SKM-1 (cell line): ENCODE measurements around the gene MAP4K4.

Source experiments
- DNase-seq: peaks from one replicate; lab custom pipeline; 2025; ENCODE audit not compliant: unreplicated experiment; lab: John Stamatoyannopoulos, UW

The MAP4K4 gene

DNA sequence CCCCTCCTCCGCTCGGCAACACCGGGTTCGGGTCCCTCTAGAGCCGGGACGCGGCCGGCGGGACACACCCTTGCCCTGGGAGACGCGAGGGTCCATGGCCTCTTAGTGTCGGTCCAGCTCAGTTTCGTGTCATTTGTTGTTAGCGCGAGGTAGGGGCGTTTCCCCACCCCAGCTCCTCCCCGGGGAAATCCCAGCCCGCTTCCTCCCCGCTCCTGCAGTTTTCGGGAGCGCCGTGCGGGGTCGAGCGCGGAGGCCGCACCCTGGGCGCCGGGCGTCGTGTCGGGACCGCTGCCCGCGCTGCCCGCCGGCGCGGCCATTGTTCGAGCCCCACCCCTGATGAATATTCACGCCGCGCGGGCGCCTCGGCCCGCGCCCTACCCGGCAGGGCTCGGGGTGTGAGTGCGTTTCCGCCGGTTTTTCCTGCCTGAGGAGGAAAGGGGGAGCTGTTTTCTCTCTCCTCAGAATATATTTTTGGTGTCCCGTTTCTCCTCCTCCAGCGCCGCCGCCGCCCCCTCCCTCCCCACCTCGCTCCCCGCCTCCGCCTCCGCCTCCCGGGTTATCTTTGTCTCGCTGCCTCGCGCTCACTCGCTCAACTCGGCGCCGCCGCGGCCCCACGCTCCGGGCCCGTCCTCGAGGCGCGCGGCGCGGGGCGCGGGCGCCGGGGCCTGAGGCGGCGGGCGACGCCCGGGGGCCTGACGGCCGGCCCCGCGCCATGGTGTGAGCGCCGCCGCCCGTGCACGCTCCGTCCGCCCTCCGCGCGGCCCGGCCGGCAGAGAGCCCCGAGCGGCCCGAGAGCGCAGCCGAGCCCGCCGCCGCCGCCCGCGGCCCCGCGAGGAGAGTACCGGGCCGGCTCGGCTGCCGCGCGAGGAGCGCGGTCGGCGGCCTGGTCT, at the start of gene MAP4K4:
Gene MAP4K4, plus strand, starts transcription at position 584 of the 890 bp plus-strand sequence. CDS start 374 bp downstream, outside the sequence.
- DNase-seq, result peak; percentile 58

DNA sequence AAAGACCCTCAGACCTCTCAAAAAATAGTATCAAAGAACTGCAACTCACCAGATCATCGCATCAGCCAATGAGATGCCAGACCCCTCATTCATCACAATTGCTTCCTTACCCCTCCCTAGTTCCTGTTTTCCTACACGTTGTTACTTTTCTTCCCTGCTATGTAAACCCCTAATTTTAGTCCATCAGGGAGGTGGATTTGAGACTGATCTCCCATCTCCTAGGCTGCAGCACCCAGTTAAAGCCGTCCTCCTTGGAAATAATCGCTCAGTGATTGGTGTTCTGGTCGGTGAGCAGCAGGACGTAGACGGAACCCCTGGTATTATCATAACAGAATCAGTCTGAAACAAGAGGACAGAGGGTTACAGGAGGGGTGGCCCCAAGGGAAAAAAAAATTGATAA, 44.0 kb upstream of the MAP4K4 start:
- DNase-seq, result no peak

DNA sequence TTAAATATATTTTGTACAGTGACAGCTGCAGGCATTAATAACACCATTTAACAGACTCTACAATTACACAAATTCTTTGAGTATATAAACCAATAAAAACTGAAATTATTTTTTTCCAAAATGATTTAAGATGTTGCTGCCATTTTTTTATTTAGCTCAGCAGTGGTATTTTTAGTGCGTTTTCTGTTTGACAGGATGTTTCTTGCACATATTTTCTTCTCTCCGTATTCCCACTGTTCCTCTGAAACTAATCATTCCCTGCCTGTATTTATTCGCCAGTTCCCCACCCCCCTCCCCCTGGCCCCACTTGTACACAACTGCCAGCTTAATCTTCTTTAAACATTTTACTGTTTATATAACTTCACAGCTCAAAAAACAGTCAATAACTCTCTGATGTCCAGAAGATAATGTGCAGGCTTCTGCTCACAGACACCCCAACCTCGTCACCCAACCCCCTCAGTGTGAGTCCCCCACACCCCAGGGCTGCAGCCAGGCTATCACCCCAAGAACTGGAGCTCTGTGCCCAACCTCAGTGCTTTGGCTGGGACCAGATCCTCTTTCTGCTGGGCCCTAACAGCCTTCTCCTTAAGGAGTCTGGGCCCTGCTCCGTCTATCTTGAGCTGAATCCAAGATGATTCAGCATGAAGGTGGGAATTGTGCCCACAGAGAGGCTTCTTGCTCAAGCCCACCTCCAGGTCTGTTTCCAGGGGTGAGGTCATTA, 41.6 kb upstream of the MAP4K4 start:
- no peak for DNase-seq

DNA sequence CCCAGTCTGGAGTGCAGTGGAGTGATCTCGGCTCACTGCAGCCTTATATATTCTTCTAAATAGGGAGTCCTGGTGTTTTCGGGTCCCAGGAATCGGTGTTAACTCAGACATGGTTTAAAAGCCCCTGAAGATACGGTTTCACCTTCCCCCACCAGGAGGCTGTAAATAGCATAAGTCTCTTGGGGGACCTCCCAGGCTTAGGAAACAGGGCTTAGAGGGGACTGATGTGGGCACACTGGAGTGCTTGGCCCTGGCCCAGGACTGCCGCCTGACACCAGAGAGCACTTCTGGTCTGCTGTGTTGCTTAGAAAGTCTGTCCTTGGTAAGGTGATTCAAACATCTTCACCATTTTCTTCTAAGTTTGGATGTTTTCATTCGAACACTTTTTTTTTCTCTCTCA, 39.7 kb upstream of the MAP4K4 start:
- no peak for DNase-seq

DNA sequence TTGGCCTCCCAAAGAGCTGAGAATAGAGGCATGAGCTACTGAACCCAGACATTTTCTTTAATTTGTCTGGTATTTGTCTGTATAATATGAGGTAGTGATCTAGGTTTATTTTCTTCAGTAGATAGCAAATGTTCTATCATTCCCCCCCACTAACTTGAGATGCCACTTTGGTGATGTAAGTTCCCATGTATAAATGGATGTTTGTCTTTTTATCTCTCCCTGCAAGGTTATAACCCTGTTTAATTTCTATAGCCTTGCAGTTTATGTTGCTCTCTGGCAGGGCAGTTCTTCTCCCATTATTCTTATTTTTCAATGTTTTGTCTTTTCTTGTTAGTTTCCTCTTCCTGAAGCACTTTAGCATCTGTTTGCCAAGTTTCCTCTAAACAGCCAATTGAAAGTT, 39.1 kb upstream of the MAP4K4 start:
- DNase-seq, result no peak

DNA sequence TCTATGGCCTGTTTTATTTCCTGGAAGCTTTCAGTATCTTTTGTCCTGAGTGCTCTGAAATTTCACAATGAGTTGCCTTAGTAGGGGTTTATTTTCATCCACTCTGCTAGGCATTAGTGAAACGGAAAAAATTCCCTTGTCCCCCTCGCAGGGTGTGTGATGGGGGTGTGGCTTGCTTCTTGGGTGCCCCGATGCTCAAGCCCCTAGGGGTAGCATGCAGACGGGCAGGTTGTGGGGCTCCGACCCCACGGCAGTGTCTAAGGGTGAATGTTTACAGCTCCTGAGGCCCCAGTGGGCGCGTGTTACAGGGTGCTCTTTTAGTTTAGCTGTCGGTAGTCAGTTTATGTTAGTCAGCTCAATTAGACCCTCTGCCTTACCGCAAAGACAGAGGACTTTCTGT, 32.2 kb upstream of the MAP4K4 start:
- no peak for DNase-seq

- no peak for DNase-seq
These were observed 29.7 kb upstream of the MAP4K4 start for GRCh38 chr2:101667823-101668222.

GRCh38 chr2:101672047-101672446, 25.5 kb upstream of the MAP4K4 start:
- DNase-seq, result no peak

DNA sequence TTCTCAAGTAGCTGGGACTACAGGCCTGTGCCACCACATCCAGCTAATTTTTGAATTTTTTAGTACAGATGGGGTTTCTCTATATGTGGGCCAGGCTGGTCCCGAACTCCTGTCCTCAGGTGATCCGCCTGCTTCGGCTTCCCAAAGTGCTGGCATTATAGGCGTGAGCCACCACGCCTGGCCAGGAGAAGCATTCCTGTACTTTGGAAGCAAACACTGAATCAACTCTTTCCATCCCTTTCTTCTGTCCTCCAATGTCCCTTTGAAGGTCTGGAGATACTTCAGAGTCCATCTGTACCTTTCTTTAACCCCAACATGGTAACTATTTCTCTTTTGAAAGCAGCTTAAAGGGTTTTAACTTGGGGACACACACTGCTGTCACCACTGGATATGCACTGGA, 23.6 kb upstream of the MAP4K4 start:
- no peak for DNase-seq

- DNase-seq, result no peak
These were observed 22.0 kb upstream of the MAP4K4 start for GRCh38 chr2:101675512-101675911.

DNA sequence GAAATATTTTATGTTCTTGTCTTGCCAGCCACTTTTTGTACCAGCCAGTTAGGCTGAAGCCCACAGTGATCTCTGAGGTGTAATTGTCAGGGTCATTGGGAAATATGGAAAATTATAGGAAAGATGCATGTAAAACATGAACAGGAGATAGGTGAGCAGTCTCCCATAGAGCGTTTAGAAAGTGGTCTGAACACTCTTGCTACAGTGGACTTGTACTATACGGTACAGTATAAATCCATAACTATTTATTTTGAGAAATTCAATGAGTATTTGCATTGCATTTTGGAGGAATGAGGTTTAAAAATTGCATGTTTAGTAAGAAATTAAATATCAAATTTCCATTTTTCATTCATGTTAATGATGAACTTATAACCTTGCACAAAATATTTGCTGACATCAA, 20.8 kb upstream of the MAP4K4 start:
- DNase-seq, result no peak

DNA sequence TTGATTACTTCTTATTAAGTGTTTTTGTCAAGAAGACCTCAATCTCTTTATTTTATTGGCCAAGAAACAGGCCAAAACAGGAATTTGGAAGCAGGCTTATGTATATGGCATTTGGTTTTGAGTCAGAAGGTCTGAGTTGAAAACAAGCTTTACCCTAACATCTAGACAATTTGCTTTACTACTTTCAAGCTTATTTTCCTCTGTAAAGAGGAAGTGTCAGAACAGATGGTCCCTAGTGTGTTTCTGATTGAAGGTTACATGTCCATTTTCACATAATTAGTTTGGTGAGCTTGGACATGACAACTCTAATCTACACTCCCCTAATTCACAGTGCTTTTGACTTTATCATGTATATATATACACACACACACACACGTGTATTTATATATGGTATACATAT, 19.8 kb upstream of the MAP4K4 start:
- no peak for DNase-seq

DNA sequence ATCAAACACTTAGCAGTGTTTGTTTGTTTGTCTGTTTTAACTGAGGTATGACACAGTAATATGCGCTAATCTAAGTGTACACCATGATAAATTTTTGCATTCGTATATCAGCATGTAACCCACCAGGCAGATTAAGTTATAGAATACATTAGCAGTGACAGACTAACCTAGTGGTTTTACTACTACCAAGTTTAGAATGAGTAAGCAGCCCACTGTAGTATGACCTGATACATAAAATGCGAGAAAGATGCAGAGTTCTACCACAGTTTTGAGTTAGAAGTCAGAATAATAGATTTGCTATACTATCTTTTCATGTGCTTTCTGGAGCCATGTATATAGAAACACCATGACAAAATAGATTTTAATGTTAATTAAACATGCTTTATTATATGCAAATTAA, 19.1 kb upstream of the MAP4K4 start:
- DNase-seq, result no peak

DNA sequence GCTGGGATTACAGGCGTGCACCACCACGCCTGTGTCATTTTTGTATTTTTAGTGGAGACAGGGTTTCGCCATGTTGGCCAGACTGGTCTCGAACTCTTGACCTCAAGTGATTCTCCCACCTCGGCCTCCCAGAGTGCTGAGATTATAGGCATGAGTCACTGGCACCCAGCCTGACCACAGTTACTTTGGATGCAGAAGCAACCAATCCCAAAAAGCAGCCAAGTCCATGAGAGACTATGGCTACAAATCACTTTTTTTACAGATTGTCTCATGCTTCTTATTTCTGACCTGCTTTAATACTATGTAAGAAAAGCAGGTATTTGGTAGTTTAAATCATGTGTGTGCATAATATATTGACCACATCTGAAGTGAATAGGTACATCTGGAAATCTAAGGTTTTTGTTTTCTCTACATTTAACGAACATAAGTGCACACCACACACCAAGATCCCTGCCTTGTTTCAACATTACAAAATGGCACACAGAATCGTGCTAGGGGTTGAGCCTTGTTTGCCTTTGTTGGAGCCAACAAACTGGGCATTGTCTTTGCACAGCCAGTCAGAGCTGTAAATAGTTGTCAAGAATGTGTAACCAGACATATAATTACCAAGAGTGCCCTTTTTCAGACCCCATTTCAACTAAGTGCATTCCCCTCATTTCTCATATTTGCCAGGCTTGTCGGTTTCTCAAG, 18.3 kb upstream of the MAP4K4 start:
- DNase-seq, result no peak

GRCh38 chr2:101679801-101680487, 17.6 kb upstream of the MAP4K4 start:
- DNase-seq, result no peak

GRCh38 chr2:101682311-101682710, 15.2 kb upstream of the MAP4K4 start:
- DNase-seq, result no peak

DNA sequence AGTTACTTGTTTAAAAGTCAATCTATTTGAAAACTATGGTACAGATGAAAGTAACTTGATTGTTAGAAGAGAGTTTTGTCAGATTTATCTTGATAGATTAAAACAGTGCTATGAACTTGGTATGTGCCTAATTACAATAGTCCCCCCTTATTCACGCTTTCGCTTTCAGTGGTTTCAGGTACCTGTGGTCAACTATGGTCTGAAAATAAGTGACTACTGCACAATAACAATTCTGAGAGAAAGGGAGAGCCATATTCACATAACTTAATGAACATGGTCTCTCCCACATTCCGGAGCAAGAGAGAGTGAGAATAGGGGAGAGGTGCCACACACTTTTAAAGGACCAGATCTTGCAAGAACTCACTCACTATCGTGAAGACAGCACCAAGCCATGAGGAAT, 13.2 kb upstream of the MAP4K4 start:
- DNase-seq, result no peak

- no peak for DNase-seq
These were observed 9.2 kb upstream of the MAP4K4 start for GRCh38 chr2:101688261-101688660.

- DNase-seq, result no peak
These were observed 8.2 kb upstream of the MAP4K4 start for GRCh38 chr2:101689114-101689825.

DNA sequence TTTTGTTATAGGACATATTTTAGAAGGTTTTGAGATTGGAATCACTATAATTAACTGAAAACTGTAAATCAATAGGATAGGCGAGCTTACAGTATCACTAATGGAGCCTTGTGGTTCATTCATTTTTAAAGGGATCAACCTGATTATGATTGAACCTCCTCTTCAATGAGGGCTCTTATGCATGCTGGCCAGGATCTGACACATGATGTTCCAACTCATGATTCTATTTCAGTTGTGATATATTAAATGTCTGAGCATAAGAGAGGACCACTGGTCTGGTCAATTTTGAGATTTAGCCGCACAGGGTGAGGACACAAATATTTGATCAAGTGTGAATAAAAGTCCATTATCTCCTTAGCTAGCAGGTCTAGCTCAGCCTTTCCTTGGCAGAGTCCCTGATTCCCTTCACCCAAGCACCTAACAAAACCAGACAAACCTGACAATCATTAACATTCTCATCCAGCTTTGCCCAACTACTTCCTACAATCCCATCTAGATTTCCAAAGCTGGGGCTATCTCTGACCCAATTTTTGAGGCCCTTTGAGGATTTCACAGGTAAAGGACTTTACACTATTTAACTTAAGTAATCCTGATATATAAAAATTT, 6.9 kb upstream of the MAP4K4 start:
- DNase-seq, result no peak
